SK-N-SH (cell line): Measurements from ENCODE around the gene NUDT13. TPM values are rescaled to one million over a fixed set of nuclear protein-coding genes. Genes with fewer than 3 reads are reported as not detected.

Source experiments
- CTCF ChIA-PET: fragments of 300-600, 350-600 bp; formaldehyde crosslinking; extraction: SDS; loops from one replicate; lab custom pipeline; 2021; lab: Yijun Ruan, JAX
- POLR2A ChIA-PET: fragments of 350-600 bp; sonication (Branson Sonifier 250); formaldehyde crosslinking; extraction: SDS; loops from one replicate; lab custom pipeline; 2020; ENCODE audit warnings: antibody characterized with exemption, inconsistent platforms; lab: Yijun Ruan, JAX
- DNase-seq: peaks from one replicate; pipeline ENCODE4 v3.0.0; 2012
- H2AFZ ChIP-seq: fragments of 200-600 bp; sonication (generic); 2 replicates; pipeline ENCODE4 v1.8.1; 2016; ENCODE audit warnings: antibody characterized with exemption, mild to moderate bottlenecking, low read depth
- H3F3A ChIP-seq: fragments of 200-600 bp; sonication (generic); replicated peaks from 2 replicates; pipeline ENCODE3; 2016; ENCODE audit warnings: antibody characterized with exemption, mild to moderate bottlenecking; ENCODE audit not compliant: insufficient read depth
- H3K27ac ChIP-seq, 2 experiments: fragments of 200-500 bp in 1 of 2; fragments of 200-600 bp in 1 of 2; sonication (Bioruptor generic) in 1 of 2; sonication (generic), shearing (Covaris generic) in 1 of 2; 2 replicates each; pipeline versions ENCODE4 v1.5.1 to v1.6.1; 2014 to 2016; ENCODE audit warnings: low read depth in 2 of 2, inconsistent platforms in 1 of 2, low read length in 1 of 2, mild to moderate bottlenecking in 1 of 2, mixed read lengths in 1 of 2
- H3K27me3 ChIP-seq: fragments of 200-600 bp; sonication (generic), shearing (Covaris generic); 2 replicates; pipeline ENCODE4 v1.6.1; 2016; ENCODE audit warnings: mixed run types; ENCODE audit not compliant: insufficient read depth
- H3K36me3 ChIP-seq, 2 experiments: fragments of 200-500 bp in 1 of 2; fragments of 200-600 bp in 1 of 2; sonication (Bioruptor generic) in 1 of 2; sonication (generic) in 1 of 2; replicated peaks in 1 of 2; 2 replicates each; pipeline versions ENCODE3 to v1.5.1; 2014 to 2016; ENCODE audit warnings: low read length in 1 of 2, mild to moderate bottlenecking in 1 of 2; ENCODE audit not compliant: insufficient read depth in 2 of 2, control insufficient read depth in 1 of 2
- H3K4me1 ChIP-seq, 2 experiments: fragments of 200-500 bp in 1 of 2; fragments of 200-600 bp in 1 of 2; sonication (Bioruptor generic) in 1 of 2; sonication (generic), shearing (Covaris generic) in 1 of 2; 2 replicates each; pipeline versions ENCODE4 v1.5.1 to v1.6.1; 2014 to 2016; ENCODE audit warnings: low read depth in 1 of 2, low read length in 1 of 2, mixed run types in 1 of 2; ENCODE audit not compliant: insufficient read depth in 2 of 2, control insufficient read depth in 1 of 2
- H3K4me2 ChIP-seq: fragments of 200-600 bp; sonication (generic), shearing (Covaris generic); 2 replicates; pipeline ENCODE4 v1.6.1; 2017; ENCODE audit warnings: mixed run types
- H3K4me3 ChIP-seq, 2 experiments: fragments of 200-500 bp in 1 of 2; fragments of 200-600 bp in 1 of 2; sonication (Bioruptor generic) in 1 of 2; sonication (generic), shearing (Covaris generic) in 1 of 2; 2 replicates each; pipeline versions ENCODE4 v1.5.1 to v1.8.1; 2014 to 2016; ENCODE audit warnings: low read depth in 2 of 2, inconsistent platforms in 1 of 2, low read length in 1 of 2, mild to moderate bottlenecking in 1 of 2, mixed read lengths in 1 of 2, moderate library complexity in 1 of 2
- H3K79me2 ChIP-seq: fragments of 200-600 bp; sonication (generic); 2 replicates; pipeline ENCODE4 v1.8.1; 2017; ENCODE audit warnings: mild to moderate bottlenecking; ENCODE audit not compliant: insufficient read depth
- H3K9ac ChIP-seq: fragments of 200-600 bp; sonication (generic); 2 replicates; pipeline ENCODE4 v1.6.1; 2017; ENCODE audit warnings: mixed run types
- H3K9me2 ChIP-seq: fragments of 200-600 bp; sonication (generic); 2 replicates; pipeline ENCODE4 v1.6.1; 2017; ENCODE audit warnings: mixed run types
- H3K9me3 ChIP-seq: fragments of 200-600 bp; sonication (generic); 2 replicates; pipeline ENCODE4 v1.6.1; 2017; ENCODE audit warnings: mixed run types, mild to moderate bottlenecking, moderate library complexity
- H4K20me1 ChIP-seq: fragments of 200-600 bp; sonication (generic); 2 replicates; pipeline ENCODE4 v1.6.1; 2017; ENCODE audit warnings: mild to moderate bottlenecking, mixed run types; ENCODE audit not compliant: insufficient read depth
- CHD2 ChIP-seq: fragments of 150-350 bp; IDR thresholded peaks from 2 replicates; pipeline ENCODE4 v1.6.1; 2018; ENCODE audit warnings: low read length; ENCODE audit not compliant: partially characterized antibody
- CTCF ChIP-seq: fragments of 200-600 bp; sonication (generic); IDR thresholded peaks from 2 replicates; pipeline ENCODE4 v1.6.1; 2017; ENCODE audit warnings: antibody characterized with exemption, mild to moderate bottlenecking, moderate library complexity
- EP300 ChIP-seq, 2 experiments: IDR thresholded peaks; 2 replicates each; pipeline versions ENCODE4 v1.4.0 to v1.6.1; 2012; ENCODE audit warnings: borderline replicate concordance in 1 of 2, low read depth in 1 of 2, low read length in 1 of 2
- FOXJ3 ChIP-seq: sonication (generic); formaldehyde crosslinking; IDR thresholded peaks from 2 replicates; pipeline ENCODE4 v1.5.1; 2020; ENCODE audit warnings: mild to moderate bottlenecking, missing genetic modification reagents
- FOXM1 ChIP-seq: IDR thresholded peaks from 2 replicates; pipeline ENCODE4 v1.4.0; 2012; ENCODE audit warnings: low read depth, mild to moderate bottlenecking
- JUND ChIP-seq: IDR thresholded peaks from 2 replicates; pipeline ENCODE4 v1.4.0; 2012
- MXI1 ChIP-seq: IDR thresholded peaks from 2 replicates; pipeline ENCODE4 v1.6.1; 2012; ENCODE audit warnings: mild to moderate bottlenecking, low read depth, low read length, improper control_type of control experiment
- NRF1 ChIP-seq: IDR thresholded peaks from 2 replicates; pipeline ENCODE4 v1.6.1; 2012; ENCODE audit warnings: low read depth, mild to moderate bottlenecking, low read length
- POLR2AphosphoS5 ChIP-seq: IDR thresholded peaks from 2 replicates; pipeline ENCODE4 v1.6.1; 2012; ENCODE audit warnings: low read depth, low read length
- RAD21 ChIP-seq: IDR thresholded peaks from 2 replicates; pipeline ENCODE4 v1.6.1; 2012; ENCODE audit warnings: mild to moderate bottlenecking, low read length
- RCOR1 ChIP-seq: fragments of 150-350 bp; IDR thresholded peaks from 2 replicates; pipeline ENCODE4 v1.6.1; 2017; ENCODE audit warnings: antibody characterized with exemption, low read length
- RFX5 ChIP-seq: IDR thresholded peaks from 2 replicates; pipeline ENCODE4 v1.6.1; 2012; ENCODE audit warnings: mild to moderate bottlenecking, improper control_type of control experiment, low read length
- TAF1 ChIP-seq: IDR thresholded peaks from 2 replicates; pipeline ENCODE4 v1.6.1; 2012; ENCODE audit warnings: low read depth, mild to moderate bottlenecking, low read length, moderate library complexity, borderline replicate concordance
- TEAD4 ChIP-seq: IDR thresholded peaks from 2 replicates; pipeline ENCODE4 v1.4.0; 2012; ENCODE audit warnings: mild to moderate bottlenecking, borderline replicate concordance; ENCODE audit not compliant: insufficient read depth
- USF2 ChIP-seq: fragments of 150-350 bp; IDR thresholded peaks from 2 replicates; pipeline ENCODE4 v1.6.1; 2017; ENCODE audit warnings: antibody characterized with exemption, low read length, low read depth, borderline replicate concordance
- WGBS: methylation state at CpG from one replicate; pipeline ENCODE4 v1.1.6; 2017; ENCODE audit warnings: low lambda C conversion rate; 5-methylcytosine and 5-hydroxymethylcytosine counted together
- polyA plus RNA-seq, 3 experiments: library from polyadenylated mRNA; depleted of rRNA; stranded (reverse); fragments of >200 nt; gene quantifications; 2 replicates each; pipeline ENCODE4 v1.2.3, GENCODE V29; 2012

Gene NUDT13
- polyA plus RNA-seq, 1 of the 3 experiments (the other 2 are of a cell fraction), result 3.4 TPM

DNA sequence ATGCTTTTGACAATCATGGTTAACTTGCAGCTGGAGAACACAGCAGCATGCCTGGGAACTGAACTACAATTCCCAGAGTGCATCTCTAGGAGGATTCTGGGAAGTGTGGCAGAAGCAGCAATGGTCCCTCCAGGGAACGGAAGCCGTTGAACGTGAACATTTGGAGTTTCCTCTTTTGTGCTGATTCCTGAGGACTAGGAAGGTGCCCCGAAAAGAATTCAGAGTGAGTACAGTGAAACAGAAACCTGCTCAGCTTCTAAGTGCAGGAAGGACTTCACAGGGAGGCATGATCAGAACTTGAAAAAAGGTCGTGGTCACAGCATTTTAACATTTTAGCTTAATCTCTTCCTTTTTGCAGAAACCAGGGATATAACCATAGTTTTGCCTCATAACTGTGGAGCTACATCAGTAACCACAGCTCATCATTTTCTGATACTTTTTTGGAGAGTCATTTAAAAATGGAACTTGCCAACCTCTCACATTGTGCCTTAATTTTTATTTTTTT, at the start of gene NUDT13 (continued):
- no peak for TF ChIP-seq USF2
- TF ChIP-seq RFX5, result no peak
- TF ChIP-seq CHD2, result peak; percentile 96
- peak; percentile 56 for TF ChIP-seq MXI1
- TF ChIP-seq EP300 (IDR thresholded peaks at IDR 0.05; ENCODE audit: borderline replicate concordance in 1 of 2, low read depth in 1 of 2, low read length in 1 of 2), result no peak
- no peak for TF ChIP-seq RAD21
- no peak for TF ChIP-seq TEAD4
- TF ChIP-seq NRF1, result no peak
- peak; percentile 86 for TF ChIP-seq POLR2AphosphoS5
- no peak for TF ChIP-seq JUND
- TF ChIP-seq TAF1, result peak; percentile 70

DNA sequence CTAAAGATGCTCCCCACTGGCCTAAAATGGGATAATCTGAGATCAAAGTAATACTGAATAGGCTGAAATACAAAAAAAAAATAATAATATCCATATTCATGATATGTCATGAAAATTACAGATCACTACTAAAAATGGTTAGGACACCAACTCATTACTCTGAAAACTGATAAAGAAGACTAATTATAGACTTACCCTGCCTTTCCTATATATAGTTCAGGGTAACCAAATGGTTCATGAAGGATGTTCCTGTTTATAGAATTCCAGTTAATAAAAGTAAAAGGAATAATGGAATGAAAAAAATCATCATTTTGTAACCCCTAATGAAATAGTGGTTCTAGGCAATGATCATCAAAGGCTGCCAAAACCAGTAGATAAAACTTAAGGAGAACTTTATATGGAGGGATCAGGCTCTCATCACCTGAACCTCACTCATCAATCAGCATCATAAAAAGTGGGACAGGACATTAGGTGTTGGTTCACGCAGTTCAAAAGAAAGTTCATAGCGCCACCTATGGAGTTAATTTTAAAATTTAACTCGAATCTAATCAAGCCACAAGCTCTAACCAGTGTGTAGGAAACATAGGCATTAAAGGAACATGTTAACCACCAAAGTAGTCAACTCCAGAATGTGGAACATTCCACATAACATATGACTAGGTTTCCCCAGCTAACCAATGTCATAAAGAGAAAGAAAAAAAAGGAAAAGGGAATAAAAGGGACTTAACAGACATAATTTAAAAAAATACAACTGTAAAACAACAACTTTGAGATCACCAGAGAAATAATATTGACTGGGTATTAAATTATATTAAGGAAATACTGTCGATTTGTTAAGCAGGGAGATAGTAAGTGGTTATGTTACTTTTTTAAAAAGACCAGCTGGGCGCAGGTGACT, 49.3 kb upstream of the NUDT13 start:
- no peak overlapping the region for H3K27ac ChIP-seq
- no peak overlapping the region for H2AFZ ChIP-seq
- TF ChIP-seq CHD2, result no peak
- TF ChIP-seq FOXJ3 (CRISPR knock-in tag), result no peak
- no peak for TF ChIP-seq RCOR1
- TF ChIP-seq CTCF, result peak; percentile 69
- TF ChIP-seq FOXM1, result no peak
- TF ChIP-seq TEAD4, result no peak
- peak; percentile 63 for TF ChIP-seq RAD21
- no peak for TF ChIP-seq TAF1
- no peak overlapping the region for H3K4me3 ChIP-seq
- ChIA-PET POLR2A (no interaction called here), CTCF (interaction anchor here (0.6 to 1.8 kb wide), 20 partner anchors 8 to 718 kb away, joined by 3 to 8 read pairs (median 3); partner anchors contain the start of gene NUDT13)
- H3K27me3 ChIP-seq, result no peaks in the 10 kb centered on the region
- H3F3A ChIP-seq, result peaks cover 9% of the 10 kb centered on the region
- H4K20me1 ChIP-seq, result no peaks in the 10 kb centered on the region
- H3K9ac ChIP-seq, result no peak overlapping the region
- H3K4me2 ChIP-seq, result no peak overlapping the region
- peaks cover 15 to 27% of the 10 kb centered on the region in 2 experiments for H3K36me3 ChIP-seq
- no peaks in the 10 kb centered on the region for H3K9me2 ChIP-seq
- DNase-seq, result peak; percentile 27
- H3K79me2 ChIP-seq, result 0 out of 2 replicates have a peak, but pooled peaks cover 5% of the 10 kb centered on the region
- 37% methylated on average over 5 of the region's 5 CpGs for WGBS
- H3K4me1 ChIP-seq, result peaks cover 0 to 5% of the 10 kb centered on the region in 2 experiments; a peak in 1 of 4 replicates
- H3K9me3 ChIP-seq, result no peaks in the 10 kb centered on the region
